Type B pancreatic cell (in vitro differentiated cells): ENCODE data around the gene CHAC1. TPM values are rescaled to one million over a fixed set of nuclear protein-coding genes. Genes with fewer than 3 reads are reported as not detected.
"Not testable (repeated sequence)": the region's sequence is repeated elsewhere in the genome, so short reads cannot be mapped to it uniquely, and the experiment has no call there.

Experiments used
- DNase-seq: peaks from one replicate; pipeline ENCODE4 v3.0.0; 2021; ENCODE audit warnings: mixed read lengths; ENCODE audit not compliant: unreplicated experiment; ENCODE audit errors: extremely low spot score
- H3K27ac Mint-ChIP-seq: 2 replicates; pipeline ENCODE4 v1.8.0; 2021; ENCODE audit warnings: mild to moderate bottlenecking, mixed read lengths
- H3K27me3 Mint-ChIP-seq: 2 replicates; pipeline ENCODE4 v1.8.0; 2021; ENCODE audit warnings: mixed read lengths
- H3K36me3 Mint-ChIP-seq: 2 replicates; pipeline ENCODE4 v1.8.0; 2021; ENCODE audit warnings: mixed read lengths
- H3K4me1 Mint-ChIP-seq: one replicate; pipeline ENCODE4 v1.8.0; 2021; ENCODE audit warnings: mixed read lengths; ENCODE audit not compliant: unreplicated experiment
- H3K4me3 Mint-ChIP-seq: 2 replicates; pipeline ENCODE4 v1.8.0; 2021; ENCODE audit warnings: mild to moderate bottlenecking, mixed read lengths
- H3K9me3 Mint-ChIP-seq: 2 replicates; pipeline ENCODE4 v1.8.0; 2021; ENCODE audit warnings: mixed read lengths
- total RNA-seq: library from RNA; stranded (reverse); gene quantifications from 2 replicates; pipeline ENCODE4 v1.2.1, GENCODE V29; 2021; ENCODE audit warnings: low replicate concordance
- TF ChIP-seq, protein P1 (sequence below): fragments of 200-600 bp; sonication (generic); conservative IDR thresholded peaks from 2 replicates; pipeline ENCODE4 v1.5.0; 2021; ENCODE audit warnings: antibody characterized with exemption, mild to moderate bottlenecking

Gene CHAC1
- total RNA-seq, 1 donor from 2014 or later = 7.8 TPM

DNA sequence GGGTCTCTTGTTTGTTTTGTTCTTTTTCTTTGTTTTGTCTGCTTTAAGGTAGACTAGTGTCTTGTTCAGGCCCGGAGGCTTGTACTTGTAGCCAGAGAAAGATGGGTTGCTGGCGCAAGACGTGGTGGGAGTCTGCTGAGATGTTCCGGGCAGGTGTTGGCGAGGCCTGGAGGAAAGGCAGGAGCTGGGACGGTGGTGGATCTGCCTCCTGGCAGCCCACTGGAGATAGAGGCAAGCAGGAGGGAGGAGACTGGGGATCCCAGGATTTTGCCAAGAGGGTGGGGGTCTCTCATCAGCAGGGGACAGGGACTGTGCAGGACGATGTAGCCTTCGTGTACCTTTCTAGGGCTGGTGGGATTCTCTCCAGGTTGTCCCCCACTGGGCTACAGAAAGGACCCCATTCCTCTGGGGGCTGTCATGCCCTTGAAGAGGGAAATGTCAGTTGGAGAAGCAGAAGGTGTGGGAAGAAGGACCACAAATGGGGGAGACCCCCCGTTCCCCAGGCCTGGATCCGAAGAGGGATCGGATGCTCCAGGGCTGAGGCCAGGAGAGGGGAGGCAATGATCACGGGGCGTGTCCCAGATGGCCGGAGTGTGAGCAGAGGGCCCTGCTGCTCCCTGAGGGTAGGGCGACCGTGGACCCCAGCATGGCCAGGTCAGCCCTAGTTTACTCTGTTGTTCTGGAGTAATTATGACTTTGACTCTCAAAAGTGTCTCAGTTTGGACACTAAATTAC, 7.0 kb downstream of the CHAC1 start:
- H3K36me3 Mint-ChIP-seq = no peaks in the 10 kb centered on the region
- peak overlapping the region; percentile 57 for H3K4me3 Mint-ChIP-seq
- TF ChIP-seq, protein P1, sequence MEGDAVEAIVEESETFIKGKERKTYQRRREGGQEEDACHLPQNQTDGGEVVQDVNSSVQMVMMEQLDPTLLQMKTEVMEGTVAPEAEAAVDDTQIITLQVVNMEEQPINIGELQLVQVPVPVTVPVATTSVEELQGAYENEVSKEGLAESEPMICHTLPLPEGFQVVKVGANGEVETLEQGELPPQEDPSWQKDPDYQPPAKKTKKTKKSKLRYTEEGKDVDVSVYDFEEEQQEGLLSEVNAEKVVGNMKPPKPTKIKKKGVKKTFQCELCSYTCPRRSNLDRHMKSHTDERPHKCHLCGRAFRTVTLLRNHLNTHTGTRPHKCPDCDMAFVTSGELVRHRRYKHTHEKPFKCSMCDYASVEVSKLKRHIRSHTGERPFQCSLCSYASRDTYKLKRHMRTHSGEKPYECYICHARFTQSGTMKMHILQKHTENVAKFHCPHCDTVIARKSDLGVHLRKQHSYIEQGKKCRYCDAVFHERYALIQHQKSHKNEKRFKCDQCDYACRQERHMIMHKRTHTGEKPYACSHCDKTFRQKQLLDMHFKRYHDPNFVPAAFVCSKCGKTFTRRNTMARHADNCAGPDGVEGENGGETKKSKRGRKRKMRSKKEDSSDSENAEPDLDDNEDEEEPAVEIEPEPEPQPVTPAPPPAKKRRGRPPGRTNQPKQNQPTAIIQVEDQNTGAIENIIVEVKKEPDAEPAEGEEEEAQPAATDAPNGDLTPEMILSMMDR = no peak

DNA sequence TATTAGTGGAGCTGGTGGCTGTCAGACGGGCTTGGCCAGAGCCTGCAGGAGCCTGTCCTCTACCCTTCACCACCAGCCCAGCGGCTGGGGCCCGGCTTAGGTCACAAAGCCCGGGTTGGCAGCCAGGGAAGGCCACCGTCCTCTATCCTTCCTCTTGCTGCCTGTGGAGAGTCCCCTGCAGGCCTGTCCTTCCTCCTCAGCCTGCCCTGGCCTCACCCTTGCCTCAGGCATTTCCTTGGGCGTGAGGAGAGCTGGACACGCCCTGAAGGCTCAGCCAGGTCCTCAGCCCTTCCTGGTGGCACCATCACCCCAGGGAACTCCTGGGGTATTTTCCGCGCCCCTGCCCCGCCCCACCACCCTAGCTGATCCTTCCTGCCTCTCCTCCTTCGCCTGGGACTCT, 7.7 kb downstream of the CHAC1 start:
- Mint-ChIP-seq H3K27ac (no peak overlapping the region), H3K27me3 (no peaks in the 10 kb centered on the region), H3K4me3 (no peak overlapping the region), H3K36me3 (no peaks in the 10 kb centered on the region), H3K9me3 (no peaks in the 10 kb centered on the region), H3K4me1 (peaks cover 22% of the 10 kb centered on the region)
- TF ChIP-seq, protein P1 = no peak
- DNase-seq = no peak

More for the DNA sequence above, 7.0 kb downstream of the CHAC1 start:
- no peaks in the 10 kb centered on the region for H3K9me3 Mint-ChIP-seq
- H3K27me3 Mint-ChIP-seq = no peaks in the 10 kb centered on the region
- peaks cover 22% of the 10 kb centered on the region for H3K4me1 Mint-ChIP-seq
- DNase-seq = no peak
- H3K27ac Mint-ChIP-seq = peak overlapping the region; percentile 36

DNA sequence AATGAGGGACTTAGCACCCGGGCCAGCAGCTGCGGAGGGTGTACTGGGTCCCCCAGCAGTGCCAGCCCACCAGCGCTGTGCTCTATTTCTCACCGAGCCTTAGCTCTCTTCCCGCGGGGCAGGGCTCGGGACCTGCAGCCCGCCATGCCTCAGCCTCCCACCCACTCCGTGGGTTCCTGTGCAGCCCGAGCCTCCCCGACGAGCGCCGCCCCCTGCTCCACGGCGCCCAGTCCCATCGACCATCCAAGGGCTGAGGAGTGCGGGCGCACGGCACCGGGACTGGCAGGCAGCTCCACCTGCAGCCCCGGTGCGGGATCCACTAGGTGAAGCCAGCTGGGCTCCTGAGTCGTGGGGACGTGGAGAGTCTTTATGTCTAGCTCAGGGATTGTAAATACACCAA, 8.5 kb downstream of the CHAC1 start:
- H3K9me3 Mint-ChIP-seq = not testable (repeated sequence)

DNA sequence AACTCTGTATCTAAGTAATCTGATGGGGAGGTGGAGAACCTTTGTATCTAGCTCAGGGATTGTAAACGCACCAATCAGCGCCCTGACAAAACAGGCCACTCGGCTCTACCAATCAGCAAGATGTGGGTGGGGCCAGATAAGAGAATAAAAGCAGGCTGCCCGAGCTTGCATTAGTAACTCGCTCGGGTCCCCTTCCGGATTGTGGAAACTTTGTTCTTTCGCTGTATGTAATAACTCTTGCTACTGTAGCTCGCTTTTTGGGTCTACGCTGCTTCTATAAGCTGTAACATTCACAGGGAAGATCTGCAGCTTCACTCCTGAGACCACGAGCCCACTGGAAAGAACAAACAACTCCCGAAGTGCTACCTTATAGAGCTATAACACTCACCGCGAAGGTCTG, 9.0 kb downstream of the CHAC1 start:
- DNase-seq, H3K27me3 Mint-ChIP-seq, H3K9me3 Mint-ChIP-seq, H3K36me3 Mint-ChIP-seq, H3K4me3 Mint-ChIP-seq, H3K27ac Mint-ChIP-seq: not testable (repeated sequence)
- peaks cover 27% of the 10 kb centered on the region for H3K4me1 Mint-ChIP-seq

More for the DNA sequence above, 8.5 kb downstream of the CHAC1 start:
- H3K4me1 Mint-ChIP-seq = peaks cover 26% of the 10 kb centered on the region
- not testable (repeated sequence) for H3K27me3 Mint-ChIP-seq, DNase-seq, H3K36me3 Mint-ChIP-seq, H3K27ac Mint-ChIP-seq, H3K4me3 Mint-ChIP-seq

DNA sequence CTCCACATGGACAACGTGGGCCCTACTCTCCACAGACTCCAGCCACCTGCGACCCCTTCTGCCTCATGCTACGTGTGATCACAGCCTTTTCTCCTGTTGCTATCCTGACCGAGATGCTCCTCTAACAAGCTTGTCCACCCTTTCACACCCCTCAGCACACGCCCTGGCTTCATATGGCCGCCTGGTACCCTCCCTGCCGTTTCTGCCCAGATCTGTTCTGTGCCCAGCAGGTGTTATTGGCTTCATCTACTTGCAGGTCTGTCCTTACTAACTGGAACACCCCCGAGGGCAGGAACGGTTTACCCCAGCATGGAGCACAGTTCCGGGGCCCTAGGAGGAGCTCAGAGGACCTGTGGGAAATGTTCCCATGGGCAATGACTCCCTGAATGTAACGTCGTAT, 9.9 kb downstream of the CHAC1 start:
- no peaks in the 10 kb centered on the region for H3K9me3 Mint-ChIP-seq
- H3K4me3 Mint-ChIP-seq = no peak overlapping the region
- H3K27me3 Mint-ChIP-seq = no peaks in the 10 kb centered on the region
- H3K36me3 Mint-ChIP-seq = no peaks in the 10 kb centered on the region
- no peak for DNase-seq
- H3K4me1 Mint-ChIP-seq = peaks cover 25% of the 10 kb centered on the region
- H3K27ac Mint-ChIP-seq = no peak overlapping the region
- TF ChIP-seq, protein P1 = no peak

DNA sequence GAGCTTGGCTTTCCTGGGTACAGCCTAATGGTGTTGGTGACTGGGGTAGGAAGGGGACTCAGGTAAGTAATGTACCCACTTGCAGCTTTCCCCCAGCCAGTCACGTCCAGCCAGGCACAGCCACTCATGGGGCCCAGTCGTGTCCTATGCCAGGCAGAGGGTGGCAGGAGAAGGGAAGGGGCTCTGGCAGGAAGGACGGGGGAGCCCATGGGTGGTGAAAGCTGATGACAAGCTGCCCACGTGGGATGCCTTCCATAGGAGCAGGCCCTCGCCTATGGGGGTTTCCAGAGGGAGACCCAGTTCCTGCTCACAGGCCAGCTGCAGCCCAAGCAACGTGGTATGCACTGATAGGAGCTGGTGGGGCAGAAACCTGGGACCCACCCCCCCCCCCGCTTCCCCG, 10.7 kb downstream of the CHAC1 start:
- TF ChIP-seq, protein P1 = no peak
- peaks cover 19% of the 10 kb centered on the region for H3K4me1 Mint-ChIP-seq
- H3K36me3 Mint-ChIP-seq = no peaks in the 10 kb centered on the region
- H3K4me3 Mint-ChIP-seq = no peak overlapping the region
- H3K9me3 Mint-ChIP-seq = no peaks in the 10 kb centered on the region
- no peak overlapping the region for H3K27ac Mint-ChIP-seq
- H3K27me3 Mint-ChIP-seq = no peaks in the 10 kb centered on the region
- no peak for DNase-seq
